SH-SY5Y (cell line): ENCODE measurements around the gene HOXA4.

ENCODE experiments used
- GATA2 ChIP-seq: IDR thresholded peaks from 2 replicates; pipeline ENCODE4 v1.6.1; 2011; ENCODE audit warnings: mild to moderate bottlenecking, low read depth, low read length
- GATA3 ChIP-seq: IDR thresholded peaks from 2 replicates; pipeline ENCODE4 v1.6.1; 2011; ENCODE audit warnings: low read depth, mild to moderate bottlenecking, low read length, moderate library complexity

- TF ChIP-seq GATA2 = no peak
- TF ChIP-seq GATA3 = no peak
Observed at GRCh38 chr7:27124902-27125689, 5.5 kb downstream of the HOXA4 start.
